Esophagus (tissue), 2 donors: ENCODE data around the gene SPR. TPM values are rescaled to one million over a fixed set of nuclear protein-coding genes. Genes with fewer than 3 reads are reported as not detected.

Source experiments
- H3K27ac ChIP-seq, 2 donors: one replicate each; pipeline ENCODE4 v1.5.1; 2013; ENCODE audit warnings: low read depth in 2 of 2, mild to moderate bottlenecking in 2 of 2, inconsistent platforms in 1 of 2, low read length in 1 of 2, moderate library complexity in 1 of 2
- H3K27me3 ChIP-seq, 2 donors: one replicate each; pipeline ENCODE4 v1.6.1; 2013; ENCODE audit warnings: low read length in 2 of 2, control low read depth in 1 of 2, mild to moderate bottlenecking in 1 of 2; ENCODE audit not compliant: insufficient read depth in 2 of 2, control insufficient read depth in 1 of 2
- H3K36me3 ChIP-seq, 2 donors: one replicate each; pipeline ENCODE4 v1.6.1; 2013; ENCODE audit warnings: low read length in 1 of 2; ENCODE audit not compliant: control insufficient read depth in 2 of 2, insufficient read depth in 2 of 2
- H3K4me1 ChIP-seq, 2 donors: one replicate each; pipeline ENCODE4 v1.6.1; 2013; ENCODE audit warnings: low read length in 1 of 2; ENCODE audit not compliant: control insufficient read depth in 2 of 2, insufficient read depth in 2 of 2
- H3K4me3 ChIP-seq, 2 donors: one replicate each; pipeline ENCODE4 v1.5.1; 2013; ENCODE audit warnings: low read length in 2 of 2, mild to moderate bottlenecking in 2 of 2, low read depth in 1 of 2, moderate library complexity in 1 of 2
- H3K9me3 ChIP-seq, 2 donors: one replicate each; pipeline ENCODE4 v1.6.1; 2013; ENCODE audit warnings: mild to moderate bottlenecking in 2 of 2, low read depth in 1 of 2, low read length in 1 of 2, moderate library complexity in 1 of 2; ENCODE audit not compliant: control insufficient read depth in 2 of 2, insufficient read depth in 1 of 2
- WGBS, 2 donors: extraction: QIAGEN DNeasy Blood & Tissue Kit; methylation state at CpG; one replicate each; pipeline ENCODE4 v1.1.7; 2013; 5-methylcytosine and 5-hydroxymethylcytosine counted together
- polyA plus RNA-seq, 2 donors: library from polyadenylated mRNA; stranded (reverse); fragments of 200-250 nt; gene quantifications; one replicate each; pipeline ENCODE4 v1.2.3, GENCODE V29; 2013
- donor health status: healthy with polysubstance abuse.
- donor health status: Bipolar disorder and iron deficiency.

Gene SPR
- polyA plus RNA-seq, 2 donors, result 17.2 to 18.2 TPM

DNA sequence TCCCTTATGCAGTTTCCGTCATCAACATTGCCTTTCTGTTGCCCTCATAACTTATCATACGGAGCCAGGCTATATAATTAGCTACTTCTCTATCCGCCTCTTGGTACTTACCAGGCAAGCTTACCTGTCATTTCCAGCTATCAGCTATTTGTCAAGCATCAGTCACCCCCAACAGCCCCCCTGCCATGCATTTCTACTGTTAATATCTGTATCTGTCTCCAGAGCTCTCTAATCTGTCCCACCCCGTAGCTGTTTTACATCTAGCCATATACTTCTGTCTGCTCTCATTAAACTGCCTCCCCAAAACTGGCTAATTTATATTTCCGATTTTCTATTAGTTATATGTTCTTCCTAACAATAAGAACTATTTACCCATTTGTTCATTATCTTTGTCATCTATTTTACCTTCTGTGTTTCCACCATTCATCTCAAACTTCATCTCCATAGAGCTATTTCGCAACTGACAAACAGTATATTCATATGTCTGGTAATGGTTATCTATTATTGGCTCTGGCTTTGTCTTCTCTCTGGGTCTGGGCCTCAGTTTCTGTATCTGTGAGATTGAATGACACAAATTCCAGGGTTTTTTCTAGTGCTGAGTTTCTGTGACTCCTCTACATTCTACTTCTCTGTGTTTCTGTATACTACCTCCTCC is 39.7 kb downstream of the SPR start:
- Histone ChIP-seq H3K4me3 (no peak overlapping the region), H3K27ac (no peak overlapping the region), H3K27me3 (peaks cover 16 to 29% of the 10 kb centered on the region in 2 donors), H3K36me3 (no peaks in the 10 kb centered on the region), H3K9me3 (peaks cover 0 to 5% of the 10 kb centered on the region in 2 donors), H3K4me1 (peaks cover 0 to 11% of the 10 kb centered on the region in 2 donors)
- WGBS, 2 donors, result 68 to 72% methylated on average over 6 of the region's 6 CpGs

DNA sequence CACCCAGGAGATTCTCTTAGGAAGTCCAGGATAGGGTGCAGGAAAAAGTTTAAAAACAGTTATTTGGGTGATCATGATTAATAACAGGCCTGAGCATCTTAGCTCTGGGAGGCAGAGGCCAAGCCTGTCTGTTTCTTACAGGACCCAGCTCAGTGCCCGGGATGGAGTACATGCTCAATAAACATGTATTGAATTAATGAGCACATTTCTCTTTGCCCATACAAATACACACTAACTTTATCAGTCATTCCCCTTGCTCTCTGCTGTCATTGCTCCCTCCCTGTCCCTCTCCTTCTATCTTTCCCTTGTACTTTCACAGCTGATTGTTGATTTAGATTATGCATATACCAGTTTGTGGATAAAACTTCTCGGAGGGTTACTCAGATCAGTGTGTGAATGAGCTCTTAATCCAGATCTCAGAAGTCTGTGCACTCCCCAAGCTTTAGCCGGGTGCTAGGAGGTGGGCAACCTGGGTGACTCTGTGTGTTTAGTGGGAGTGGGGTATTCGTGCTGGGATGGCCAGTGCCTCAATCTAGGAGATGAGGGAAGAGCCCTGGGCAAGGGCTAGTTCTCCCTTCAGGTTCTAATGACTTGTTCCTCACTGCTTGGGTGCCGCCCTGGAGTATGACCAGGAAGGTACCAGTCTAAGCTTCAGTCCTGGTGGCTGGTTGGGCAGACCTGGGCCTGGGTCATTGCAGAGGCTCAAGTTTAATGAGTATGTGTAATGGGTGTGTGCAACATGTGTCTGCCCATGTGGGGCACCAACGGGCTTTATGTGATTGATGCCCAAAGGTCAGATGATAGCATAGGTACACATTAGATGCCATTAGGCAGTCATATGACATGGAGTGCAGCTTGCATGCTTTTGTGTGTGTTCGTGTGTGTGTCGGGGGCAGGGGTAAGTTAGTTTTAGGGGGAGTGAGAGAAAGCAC is 40.7 kb downstream of the SPR start:
- WGBS, 2 donors, result 78 to 79% methylated on average over 8 of the region's 8 CpGs
- H3K4me1 ChIP-seq, result peaks cover 0 to 11% of the 10 kb centered on the region in 2 donors

DNA sequence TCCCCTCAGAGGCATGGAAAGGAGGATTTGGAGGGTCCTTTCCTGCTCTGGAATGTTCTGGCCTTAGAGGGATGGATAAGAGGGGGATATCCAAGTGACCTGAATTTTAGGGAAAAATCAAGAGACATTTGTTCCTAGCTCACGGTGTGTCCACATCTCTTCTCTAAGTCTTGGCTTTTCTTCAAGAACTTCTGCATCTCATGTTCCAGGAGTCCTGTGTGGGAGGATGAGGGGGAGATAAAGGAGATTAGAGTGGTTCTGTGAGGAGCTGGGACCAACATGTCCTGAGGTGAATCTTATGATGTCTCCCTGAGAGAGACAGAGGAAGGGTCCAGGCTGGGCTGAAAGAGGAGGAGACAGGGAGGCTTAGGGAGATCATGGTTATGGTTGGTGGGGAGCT is 41.8 kb downstream of the SPR start:
- Histone ChIP-seq H3K4me1 (peaks cover 0 to 8% of the 10 kb centered on the region in 2 donors), H3K27me3 (peaks cover 6 to 21% of the 10 kb centered on the region in 2 donors), H3K27ac (no peak overlapping the region), H3K4me3 (no peak overlapping the region), H3K9me3 (no peaks in the 10 kb centered on the region), H3K36me3 (no peaks in the 10 kb centered on the region)
- WGBS, 2 donors, result 95 to 97% methylated on average over 1 of the region's 1 CpG

More for the DNA sequence above, 40.7 kb downstream of the SPR start:
- Histone ChIP-seq H3K4me3 (no peak overlapping the region), H3K27ac (no peak overlapping the region), H3K27me3 (peaks cover 8 to 29% of the 10 kb centered on the region in 2 donors), H3K9me3 (peaks cover 0 to 5% of the 10 kb centered on the region in 2 donors), H3K36me3 (no peaks in the 10 kb centered on the region)

GRCh38 chr2:72931280-72931910 is 44.2 kb downstream of the SPR start:
- Histone ChIP-seq H3K36me3 (no peaks in the 10 kb centered on the region), H3K9me3 (no peaks in the 10 kb centered on the region), H3K27ac (no peak overlapping the region), H3K4me3 (no peak overlapping the region), H3K27me3 (peaks cover 6% of the 10 kb centered on the region in 2 donors), H3K4me1 (peaks cover 0 to 4% of the 10 kb centered on the region in 2 donors)
- 85 to 91% methylated on average over 14 of the region's 14 CpGs for WGBS, 2 donors

GRCh38 chr2:72932045-72932740 is 45.0 kb downstream of the SPR start:
- peaks cover 6% of the 10 kb centered on the region in 2 donors for H3K27me3 ChIP-seq
- WGBS, 2 donors, result 53% methylated on average over 5 of the region's 5 CpGs

GRCh38 chr2:72932805-72933204 is 45.6 kb downstream of the SPR start:
- WGBS, 2 donors, result 83 to 90% methylated on average over 4 of the region's 4 CpGs
- Histone ChIP-seq H3K36me3 (no peaks in the 10 kb centered on the region), H3K27me3 (peaks cover 1 to 6% of the 10 kb centered on the region in 2 donors), H3K4me1 (peaks cover 0 to 13% of the 10 kb centered on the region in 2 donors), H3K4me3 (no peak overlapping the region), H3K27ac (no peak overlapping the region), H3K9me3 (no peaks in the 10 kb centered on the region)

More at GRCh38 chr2:72932045-72932740, 45.0 kb downstream of the SPR start:
- peaks cover 0 to 9% of the 10 kb centered on the region in 2 donors for H3K4me1 ChIP-seq
- H3K36me3 ChIP-seq, result no peaks in the 10 kb centered on the region
- no peak overlapping the region for H3K4me3 ChIP-seq
- no peak overlapping the region for H3K27ac ChIP-seq
- H3K9me3 ChIP-seq, result no peaks in the 10 kb centered on the region

- no peak overlapping the region for H3K4me3 ChIP-seq
- H3K27ac ChIP-seq, result no peak overlapping the region
- H3K36me3 ChIP-seq, result no peaks in the 10 kb centered on the region
- peaks cover 0 to 13% of the 10 kb centered on the region in 2 donors for H3K4me1 ChIP-seq
- H3K9me3 ChIP-seq, result no peaks in the 10 kb centered on the region
- peaks cover 0 to 3% of the 10 kb centered on the region in 2 donors for H3K27me3 ChIP-seq
- WGBS, 2 donors, result 86 to 92% methylated on average over 5 of the region's 5 CpGs
Observed at GRCh38 chr2:72933207-72933606, 46.0 kb downstream of the SPR start.

DNA sequence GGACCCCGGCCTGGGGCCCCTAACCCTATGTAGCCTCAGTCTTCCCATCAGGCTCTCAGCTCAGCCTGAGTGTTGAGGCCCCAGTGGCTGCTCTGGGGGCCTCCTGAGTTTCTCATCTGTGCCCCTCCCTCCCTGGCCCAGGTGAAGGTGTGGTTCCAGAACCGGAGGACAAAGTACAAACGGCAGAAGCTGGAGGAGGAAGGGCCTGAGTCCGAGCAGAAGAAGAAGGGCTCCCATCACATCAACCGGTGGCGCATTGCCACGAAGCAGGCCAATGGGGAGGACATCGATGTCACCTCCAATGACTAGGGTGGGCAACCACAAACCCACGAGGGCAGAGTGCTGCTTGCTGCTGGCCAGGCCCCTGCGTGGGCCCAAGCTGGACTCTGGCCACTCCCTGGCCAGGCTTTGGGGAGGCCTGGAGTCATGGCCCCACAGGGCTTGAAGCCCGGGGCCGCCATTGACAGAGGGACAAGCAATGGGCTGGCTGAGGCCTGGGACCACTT is 46.5 kb downstream of the SPR start:
- H3K4me1 ChIP-seq, result peaks cover 0 to 13% of the 10 kb centered on the region in 2 donors
- H3K9me3 ChIP-seq, result no peaks in the 10 kb centered on the region
- 79 to 89% methylated on average over 12 of the region's 12 CpGs for WGBS, 2 donors
- H3K27me3 ChIP-seq, result no peaks in the 10 kb centered on the region
- no peaks in the 10 kb centered on the region for H3K36me3 ChIP-seq
- no peak overlapping the region for H3K4me3 ChIP-seq
- H3K27ac ChIP-seq, result no peak overlapping the region
